ENCODE data around the gene NAV2. TPM values are rescaled to one million over a fixed set of nuclear protein-coding genes. Genes with fewer than 3 reads are reported as not detected.

NAV2 gene
- total RNA-seq, 1 experiment from 2014 or later = 46.3 TPM

DNA sequence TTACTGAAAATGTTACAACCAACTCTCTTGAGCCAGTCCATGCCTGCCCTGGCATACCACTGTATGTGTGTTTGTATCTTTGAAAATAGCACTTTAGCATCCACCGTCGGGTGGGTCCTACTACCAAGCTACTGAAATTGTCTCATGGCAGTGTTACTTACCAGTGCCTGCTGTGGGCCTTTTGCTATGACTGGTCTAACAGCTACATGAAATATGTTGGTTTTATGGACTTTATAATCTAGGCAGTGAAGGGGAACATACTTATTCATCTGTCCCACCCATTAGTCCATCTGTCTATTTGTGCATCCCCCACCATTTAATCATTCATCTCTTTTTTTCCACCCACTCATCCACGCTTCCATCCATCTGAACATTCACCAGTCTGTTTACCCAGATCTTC lies 106.0 kb downstream of the NAV2 start:
- Histone ChIP-seq H4K5ac (ENCODE audit: insufficient read length, low read depth, low read length) (no peak overlapping the region), H3K14ac (ENCODE audit: insufficient read depth, low read length) (no peak overlapping the region), H3K79me1 (ENCODE audit: insufficient read depth, low read depth, low read length, poor library complexity, severe bottlenecking) (peaks cover 5% of the 10 kb centered on the region), H3K18ac (ENCODE audit: insufficient read length, low read depth, low read length) (no peak overlapping the region), H2AFZ (ENCODE audit: low read length) (no peak overlapping the region), H3K23me2 (ENCODE audit: insufficient read length, low read depth, low read length, poor library complexity, severe bottlenecking) (peaks cover 2% of the 10 kb centered on the region), H4K91ac (ENCODE audit: insufficient read length, low read depth, low read length) (no peak overlapping the region), H3K4ac (ENCODE audit: low read depth, low read length) (no peak overlapping the region), H3K9me3 (ENCODE audit: control insufficient read depth, low read depth, low read length) (no peaks in the 10 kb centered on the region), H3K23ac (ENCODE audit: insufficient read length, low read depth, low read length) (no peak overlapping the region), H2BK5ac (ENCODE audit: insufficient read length, low read length) (no peak overlapping the region), H4K8ac (replicated peaks; ENCODE audit: insufficient read length, low read depth, low read length) (no peak overlapping the region), H2BK20ac (ENCODE audit: low read depth, low read length, poor library complexity, severe bottlenecking) (no peak overlapping the region), H4K20me1 (ENCODE audit: control insufficient read depth, insufficient read depth, insufficient read length) (no peaks in the 10 kb centered on the region), H2BK12ac (ENCODE audit: insufficient read length, low read depth, low read length) (no peak overlapping the region), H3T11ph (ENCODE audit: low read length) (no peak overlapping the region), H3K27ac (ENCODE audit: insufficient read length, low read depth, low read length) (peak overlapping the region; percentile 60), H2AK5ac (ENCODE audit: insufficient read length, low read length) (no peak overlapping the region), H2BK15ac (ENCODE audit: low read depth, low read length) (no peak overlapping the region), H2BK120ac (ENCODE audit: low read depth, low read length, poor library complexity, severe bottlenecking) (peak overlapping the region; percentile 90), H3K27me3 (ENCODE audit: insufficient read depth, low read length) (no peaks in the 10 kb centered on the region), H3K56ac (ENCODE audit: insufficient read length, low read depth, low read length) (no peak overlapping the region), H3K4me2 (ENCODE audit: insufficient read depth, insufficient read length, low read length) (peak overlapping the region; percentile 28), H3K9ac (ENCODE audit: extremely low read depth, insufficient read length, low read length) (no peak overlapping the region), H3K4me1 (ENCODE audit: insufficient read depth, low read length) (peaks cover 43% of the 10 kb centered on the region), H3K79me2 (ENCODE audit: insufficient read depth, low read length) (peaks cover 7% of the 10 kb centered on the region)
- Mint-ChIP-seq H3K9me3 (no peaks in the 10 kb centered on the region), H3K27ac (peak overlapping the region; percentile 88 to 95 (median 93)), H3K4me1 (peaks cover 75 to 76% of the 10 kb centered on the region in 2 experiments), H3K36me3 (ENCODE audit: insufficient read depth in 1 of 3, low read depth in 3 of 3) (peaks cover 9 to 25% (median 12%) of the 10 kb centered on the region in 3 experiments; a peak in 6 of 7 replicates), H3K4me3 (peak overlapping the region; percentile 5 to 60; a peak in 3 of 5 replicates), H3K27me3 (ENCODE audit: low read depth) (no peaks in the 10 kb centered on the region)
- TF ChIP-seq, protein P1, sequence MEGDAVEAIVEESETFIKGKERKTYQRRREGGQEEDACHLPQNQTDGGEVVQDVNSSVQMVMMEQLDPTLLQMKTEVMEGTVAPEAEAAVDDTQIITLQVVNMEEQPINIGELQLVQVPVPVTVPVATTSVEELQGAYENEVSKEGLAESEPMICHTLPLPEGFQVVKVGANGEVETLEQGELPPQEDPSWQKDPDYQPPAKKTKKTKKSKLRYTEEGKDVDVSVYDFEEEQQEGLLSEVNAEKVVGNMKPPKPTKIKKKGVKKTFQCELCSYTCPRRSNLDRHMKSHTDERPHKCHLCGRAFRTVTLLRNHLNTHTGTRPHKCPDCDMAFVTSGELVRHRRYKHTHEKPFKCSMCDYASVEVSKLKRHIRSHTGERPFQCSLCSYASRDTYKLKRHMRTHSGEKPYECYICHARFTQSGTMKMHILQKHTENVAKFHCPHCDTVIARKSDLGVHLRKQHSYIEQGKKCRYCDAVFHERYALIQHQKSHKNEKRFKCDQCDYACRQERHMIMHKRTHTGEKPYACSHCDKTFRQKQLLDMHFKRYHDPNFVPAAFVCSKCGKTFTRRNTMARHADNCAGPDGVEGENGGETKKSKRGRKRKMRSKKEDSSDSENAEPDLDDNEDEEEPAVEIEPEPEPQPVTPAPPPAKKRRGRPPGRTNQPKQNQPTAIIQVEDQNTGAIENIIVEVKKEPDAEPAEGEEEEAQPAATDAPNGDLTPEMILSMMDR (conservative IDR thresholded peaks at IDR 0.05) = no peak
- WGBS (ENCODE audit: extremely low coverage, insufficient read length, low lambda C conversion rate) = 100% methylated on average over 1 of the region's 3 CpGs
- no peak for DNase-seq
